ENCODE data around the gene KCNC2.

The KCNC2 gene

DNA sequence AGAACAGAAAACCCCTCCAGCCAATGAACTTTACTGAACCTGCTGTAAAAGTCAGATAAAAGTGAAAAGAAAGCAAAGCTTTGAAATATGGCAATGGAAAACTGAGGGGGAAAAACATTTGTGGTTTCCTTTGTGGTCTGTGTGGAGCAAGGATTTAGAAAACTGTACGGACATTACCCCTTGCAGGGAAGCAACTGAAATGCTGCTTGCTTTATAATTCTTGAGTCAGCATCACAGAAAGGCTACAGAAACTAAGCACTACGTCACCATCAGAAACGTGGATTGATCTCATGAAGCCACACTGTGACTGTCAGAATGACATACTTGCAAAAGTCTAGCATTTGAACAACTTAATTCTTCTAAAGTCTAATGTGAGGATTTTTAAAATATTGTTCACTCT, 2.4 kb upstream of the KCNC2 start:
- no peak for TF ChIP-seq ZFX (IDR thresholded peaks at IDR 0.05)
- TF ChIP-seq CTCF (conservative IDR thresholded peaks at IDR 0.05), result no peak
- H3K27ac ChIP-seq, result no peak overlapping the region

DNA sequence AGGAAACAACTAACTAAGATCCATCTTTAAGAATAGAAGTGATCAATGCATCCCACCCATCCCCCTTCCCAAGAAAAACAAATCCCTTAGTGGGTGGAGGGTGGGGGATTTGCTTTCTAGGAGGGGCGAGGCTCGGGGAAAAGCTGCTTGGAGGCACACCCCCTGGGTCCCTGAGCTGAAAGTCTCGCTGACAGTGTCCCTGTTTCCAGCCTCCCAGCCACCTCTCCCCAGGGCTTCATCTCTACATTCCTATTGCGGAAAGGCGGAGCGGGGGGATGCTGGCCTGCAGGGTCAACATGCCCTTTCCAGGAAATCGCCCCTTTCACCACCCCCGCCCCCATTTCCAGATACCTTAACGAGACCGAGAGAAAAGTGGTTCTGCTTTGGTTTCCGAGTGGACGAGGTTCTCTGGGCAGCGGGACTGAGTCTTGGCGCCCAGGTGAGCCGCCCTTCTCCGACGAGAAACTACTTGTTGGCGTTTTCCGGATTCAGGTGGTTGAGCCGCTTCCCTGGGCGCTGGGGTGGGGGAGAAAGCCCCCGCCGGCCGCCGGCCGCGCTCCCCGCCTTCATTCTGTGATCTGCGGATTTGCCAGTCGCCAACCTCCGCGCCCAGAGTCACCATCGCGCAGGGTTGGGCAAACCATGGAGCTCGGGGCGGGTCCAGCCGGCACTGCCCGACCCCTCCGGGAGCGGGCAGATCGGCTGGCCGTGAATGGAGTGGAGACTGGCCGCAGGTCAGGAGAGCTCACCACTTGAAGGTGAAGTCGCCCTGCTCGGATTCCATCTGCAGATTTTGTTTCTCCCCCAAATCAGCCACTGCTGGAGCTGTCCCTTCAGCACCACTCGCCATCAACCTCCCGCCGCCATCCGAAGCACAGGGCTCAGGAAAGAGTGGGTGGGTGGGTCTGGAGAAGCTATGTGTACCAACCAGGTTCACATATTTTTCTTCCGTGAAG, 505 bp downstream of the KCNC2 start:
- TF ChIP-seq CTCF (conservative IDR thresholded peaks at IDR 0.05) (no peak), ZFX (IDR thresholded peaks at IDR 0.05) (no peak)
- no peak overlapping the region for H3K27ac ChIP-seq

- H3K27ac ChIP-seq, result no peak overlapping the region
- TF ChIP-seq CTCF (conservative IDR thresholded peaks at IDR 0.05), result no peak
- TF ChIP-seq ZFX (IDR thresholded peaks at IDR 0.05), result no peak
These were observed 2.1 kb downstream of the KCNC2 start for GRCh38 chr12:75207338-75208083.

GRCh38 chr12:75205558-75205957, 4.1 kb downstream of the KCNC2 start:
- TF ChIP-seq CTCF (conservative IDR thresholded peaks at IDR 0.05) (no peak), ZFX (IDR thresholded peaks at IDR 0.05) (no peak)
- H3K27ac ChIP-seq, result no peak overlapping the region

- no peak overlapping the region for H3K27ac ChIP-seq
- TF ChIP-seq CTCF (conservative IDR thresholded peaks at IDR 0.05) (no peak), ZFX (IDR thresholded peaks at IDR 0.05) (no peak)
These were observed 12.8 kb downstream of the KCNC2 start for GRCh38 chr12:75196865-75197264.

DNA sequence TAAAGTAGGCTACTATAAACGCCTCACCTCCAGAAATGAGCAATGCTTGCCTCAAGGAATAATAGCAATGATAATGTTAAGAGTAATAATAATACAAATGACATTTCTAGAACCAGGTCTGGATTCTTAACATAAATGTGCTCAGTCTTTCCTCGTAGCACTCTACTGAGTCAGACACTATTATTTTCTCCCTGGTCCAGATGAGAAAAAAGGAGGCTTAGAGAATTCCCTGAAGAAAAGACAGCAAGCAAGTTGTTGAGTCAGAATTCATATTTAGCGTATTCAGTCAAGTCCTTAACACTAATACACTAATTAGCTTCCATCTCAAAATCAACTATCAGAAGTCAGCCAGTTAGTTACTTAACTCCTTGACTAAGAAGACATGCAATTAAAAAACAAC, 13.2 kb downstream of the KCNC2 start:
- TF ChIP-seq CTCF (conservative IDR thresholded peaks at IDR 0.05), result no peak
- no peak overlapping the region for H3K27ac ChIP-seq

- TF ChIP-seq CTCF (conservative IDR thresholded peaks at IDR 0.05) (no peak), ZFX (IDR thresholded peaks at IDR 0.05) (no peak)
- H3K27ac ChIP-seq, result no peak overlapping the region
These were observed 15.4 kb downstream of the KCNC2 start for GRCh38 chr12:75194250-75194649.
